GM21528 (cell line): ENCODE measurements around the gene LRRC8D.
"Not testable (repeated sequence)": the region's sequence is repeated elsewhere in the genome, so short reads cannot be mapped to it uniquely, and the experiment has no call there.

Source experiments
- ATAC-seq: cut with Tn5 transposase; IDR thresholded peaks from one replicate; pipeline ENCODE4 v1.9.1; 2021; ENCODE audit warnings: mild to moderate bottlenecking, moderate library complexity; ENCODE audit not compliant: unreplicated experiment, low FRiP score

The LRRC8D gene

DNA sequence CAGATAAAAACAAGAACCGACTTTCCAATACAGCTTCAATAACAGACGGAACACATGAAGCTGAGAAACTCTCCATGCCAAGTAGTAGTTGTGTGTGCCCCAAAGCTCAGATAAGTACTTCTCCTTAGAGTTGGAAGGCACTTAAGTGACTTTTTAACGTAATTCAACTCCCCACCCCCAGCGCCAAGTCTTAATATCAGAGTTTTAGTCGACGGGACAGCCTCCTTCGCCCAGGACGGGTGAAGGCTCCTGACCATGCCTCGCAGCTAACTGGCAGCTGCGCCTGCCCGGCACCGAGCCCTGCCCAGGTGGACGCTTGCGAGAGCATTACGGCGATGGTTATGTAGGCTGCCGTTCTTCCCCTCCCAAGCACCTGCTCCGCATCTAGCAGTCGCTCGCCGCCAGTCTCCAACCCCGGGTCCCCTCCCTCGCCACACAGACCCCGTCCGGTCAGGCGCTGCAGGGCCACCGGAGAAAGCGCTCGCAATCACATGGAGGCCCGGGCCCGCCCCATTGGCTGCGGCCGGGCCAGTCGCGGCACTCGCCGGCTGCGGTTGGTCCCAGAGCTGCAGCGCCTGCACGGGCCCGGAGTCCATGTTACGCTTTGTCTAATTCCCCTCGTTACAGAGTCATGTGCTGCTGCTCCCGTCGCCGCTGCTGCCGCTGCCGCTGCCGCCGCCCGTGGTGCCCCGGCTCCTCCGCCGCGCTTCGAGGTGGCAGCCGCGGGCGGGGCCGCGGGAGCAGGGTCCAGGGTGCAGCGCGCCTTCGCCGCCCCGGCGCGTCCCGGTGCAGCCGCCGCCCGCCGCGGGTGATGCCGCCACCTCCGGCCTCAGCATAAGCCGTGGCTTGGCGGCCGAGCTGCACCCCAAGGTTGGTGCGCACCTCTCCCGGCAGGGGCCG lies at the start of gene LRRC8D:
TSS of gene LRRC8D (plus strand) at position 611 of the 900 bp plus-strand sequence. CDS start 112,037 bp downstream, outside the sequence.
- peak; percentile 76 for ATAC-seq

- ATAC-seq, result no peak
Measured at GRCh38 chr1:89771991-89772560, 48.8 kb upstream of the LRRC8D start.

- not testable (repeated sequence) for ATAC-seq
Measured at GRCh38 chr1:89776104-89776503, 44.7 kb upstream of the LRRC8D start.

- not testable (repeated sequence) for ATAC-seq
Measured at GRCh38 chr1:89777271-89777670, 43.6 kb upstream of the LRRC8D start.

DNA sequence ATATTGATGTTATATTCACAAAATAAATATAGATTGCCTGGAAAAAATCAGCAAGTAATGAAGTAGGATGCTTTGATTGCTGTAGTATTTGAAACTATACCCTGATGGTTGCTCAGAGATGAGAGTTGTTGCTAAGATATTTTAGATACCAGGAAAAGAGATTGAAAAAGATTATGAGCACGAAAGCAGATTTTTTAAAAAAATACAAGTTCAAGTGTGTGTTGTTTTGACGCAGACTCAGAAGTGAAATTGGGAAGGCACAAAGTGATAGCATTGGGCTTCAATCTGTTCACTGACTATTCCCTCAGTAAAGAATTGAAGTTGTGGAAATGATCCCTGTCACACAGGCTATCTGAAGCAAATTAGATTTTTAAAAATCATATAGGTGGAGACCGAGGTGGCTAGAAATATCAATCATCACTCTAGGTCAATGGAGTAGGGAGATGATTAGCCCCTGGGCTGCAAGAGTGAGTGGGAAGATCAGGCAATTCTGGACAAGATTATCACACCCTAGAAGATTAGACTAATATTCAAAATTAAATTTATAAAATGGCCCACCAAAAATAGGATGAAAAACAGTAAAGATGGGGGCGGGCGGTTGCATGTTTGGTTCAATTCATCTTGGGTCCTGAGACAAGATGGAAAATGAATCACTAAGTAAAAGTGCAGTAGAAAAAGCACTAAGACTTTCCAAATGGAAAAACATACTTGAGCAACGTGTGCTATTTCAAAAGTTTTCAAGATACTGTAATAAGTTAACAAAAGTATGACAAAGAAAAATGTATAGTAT lies 41.5 kb upstream of the LRRC8D start:
- ATAC-seq, result no peak

DNA sequence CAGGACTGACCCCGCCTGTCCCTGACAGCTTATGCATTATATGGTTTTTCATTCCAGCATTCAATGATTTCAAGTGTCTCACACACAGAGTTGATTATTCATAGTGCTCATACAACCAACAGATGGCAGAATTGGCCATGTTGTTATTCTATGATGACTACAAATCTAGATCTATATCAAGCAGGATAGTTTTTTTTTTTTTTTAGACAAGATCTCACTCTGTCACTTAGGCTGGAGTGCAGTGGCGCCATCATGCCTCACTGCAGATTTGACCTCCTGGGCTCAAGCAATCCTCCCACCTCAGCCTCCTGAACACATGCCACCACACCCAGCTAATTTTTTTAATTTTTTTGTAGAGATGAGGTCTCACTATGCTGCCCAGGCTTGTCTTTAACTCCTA lies 40.1 kb upstream of the LRRC8D start:
- ATAC-seq, result no peak

DNA sequence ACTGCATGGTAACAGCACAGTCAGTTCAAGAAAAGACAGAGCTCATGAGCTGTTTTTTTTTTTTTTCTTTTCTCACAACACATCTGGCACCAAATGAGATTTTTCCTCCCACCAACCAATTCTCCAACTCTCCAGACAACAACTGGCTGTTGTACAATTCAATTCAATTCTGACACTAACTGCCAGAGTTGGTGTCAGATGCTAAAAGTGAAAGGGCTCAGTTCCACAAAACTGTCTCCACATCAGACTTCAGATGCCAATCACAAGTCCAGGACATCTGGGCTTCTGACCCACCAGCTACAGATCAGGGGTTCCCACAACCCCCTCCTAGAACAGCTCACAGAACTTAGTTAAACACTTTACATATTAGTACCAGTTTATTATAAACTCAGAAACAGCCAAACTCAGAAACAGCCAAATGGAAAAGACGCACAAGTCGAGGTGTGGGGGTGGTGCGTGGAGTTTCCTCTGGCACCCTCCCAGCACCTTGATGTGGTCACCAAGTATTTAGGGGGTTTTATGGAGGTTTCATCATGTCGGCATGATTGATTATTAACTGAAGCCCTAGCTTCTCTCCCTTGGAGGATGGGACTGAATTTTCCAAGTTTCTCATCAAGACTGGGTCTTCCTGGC lies 39.2 kb upstream of the LRRC8D start:
- peak; percentile 68 for ATAC-seq

DNA sequence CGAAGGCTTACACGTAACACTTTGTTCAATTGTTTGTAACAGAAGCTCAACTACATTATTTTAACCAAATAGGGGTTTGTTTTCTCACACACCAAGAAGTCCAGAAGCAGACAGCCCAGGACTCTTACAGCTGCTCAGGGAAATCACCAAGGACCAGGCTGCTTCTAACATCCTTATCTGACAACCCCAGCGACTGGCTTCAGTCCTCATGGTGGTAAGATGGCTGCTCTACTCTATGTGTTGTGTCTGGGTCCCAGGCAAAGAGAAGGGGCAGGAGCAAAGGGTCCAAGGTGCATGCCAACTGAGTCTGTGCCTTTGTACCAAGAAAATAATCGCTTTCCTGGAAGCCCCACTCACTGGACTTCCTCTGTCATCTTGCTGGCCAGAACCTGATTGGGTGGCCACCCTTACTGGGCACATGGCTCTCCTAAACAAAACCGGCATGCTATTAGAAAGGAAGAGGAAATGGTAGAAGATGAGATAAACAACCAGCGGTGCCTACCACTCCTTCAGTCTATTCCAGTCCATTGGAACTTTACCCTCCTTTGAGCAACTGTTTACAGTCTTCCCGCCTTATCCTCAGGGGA lies 34.1 kb upstream of the LRRC8D start:
- ATAC-seq, result no peak

DNA sequence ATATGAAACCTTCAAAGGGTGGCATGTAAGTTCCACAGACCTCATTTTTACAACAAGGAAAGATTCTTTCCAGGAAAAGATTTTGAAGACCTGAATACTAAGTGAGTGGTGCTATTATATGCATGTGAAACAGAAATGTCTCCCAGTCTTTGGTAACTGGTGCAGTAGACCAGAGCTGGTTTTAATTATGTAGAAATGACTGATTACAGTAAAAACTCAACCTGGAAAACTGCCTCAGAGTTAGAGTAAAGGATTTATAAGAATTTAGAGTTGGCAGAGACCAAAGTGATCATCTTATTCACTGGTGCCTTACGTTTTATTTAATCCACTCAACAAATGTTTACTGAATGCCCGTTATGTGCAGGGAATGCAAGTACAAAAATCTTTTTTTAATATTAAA lies 30.2 kb upstream of the LRRC8D start:
- no peak for ATAC-seq

GRCh38 chr1:89791064-89791726 lies 29.6 kb upstream of the LRRC8D start:
- no peak for ATAC-seq

GRCh38 chr1:89794406-89794805 lies 26.4 kb upstream of the LRRC8D start:
- no peak for ATAC-seq

GRCh38 chr1:89795571-89795970 lies 25.3 kb upstream of the LRRC8D start:
- ATAC-seq, result not testable (repeated sequence)

- ATAC-seq, result not testable (repeated sequence)
Measured at GRCh38 chr1:89797876-89798275, 23.0 kb upstream of the LRRC8D start.

DNA sequence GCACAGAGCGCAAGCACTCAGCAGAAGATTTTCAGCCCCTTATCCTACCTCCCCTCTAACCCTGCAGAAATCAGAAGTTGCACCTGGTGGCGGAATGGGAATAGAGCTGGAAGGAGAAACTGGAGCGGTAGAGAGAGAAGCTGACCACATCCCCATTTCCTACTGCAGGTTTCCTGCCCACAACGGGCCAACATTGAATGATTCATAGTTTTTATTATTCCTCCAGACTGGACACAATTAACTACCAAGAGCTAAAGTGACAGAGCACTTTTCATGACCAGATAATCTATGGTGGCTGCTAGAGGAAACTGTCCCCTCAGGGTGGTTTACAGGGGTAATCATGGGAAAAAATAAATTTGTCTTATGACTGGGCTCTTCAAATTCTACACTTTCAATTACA lies 21.3 kb upstream of the LRRC8D start:
- no peak for ATAC-seq

DNA sequence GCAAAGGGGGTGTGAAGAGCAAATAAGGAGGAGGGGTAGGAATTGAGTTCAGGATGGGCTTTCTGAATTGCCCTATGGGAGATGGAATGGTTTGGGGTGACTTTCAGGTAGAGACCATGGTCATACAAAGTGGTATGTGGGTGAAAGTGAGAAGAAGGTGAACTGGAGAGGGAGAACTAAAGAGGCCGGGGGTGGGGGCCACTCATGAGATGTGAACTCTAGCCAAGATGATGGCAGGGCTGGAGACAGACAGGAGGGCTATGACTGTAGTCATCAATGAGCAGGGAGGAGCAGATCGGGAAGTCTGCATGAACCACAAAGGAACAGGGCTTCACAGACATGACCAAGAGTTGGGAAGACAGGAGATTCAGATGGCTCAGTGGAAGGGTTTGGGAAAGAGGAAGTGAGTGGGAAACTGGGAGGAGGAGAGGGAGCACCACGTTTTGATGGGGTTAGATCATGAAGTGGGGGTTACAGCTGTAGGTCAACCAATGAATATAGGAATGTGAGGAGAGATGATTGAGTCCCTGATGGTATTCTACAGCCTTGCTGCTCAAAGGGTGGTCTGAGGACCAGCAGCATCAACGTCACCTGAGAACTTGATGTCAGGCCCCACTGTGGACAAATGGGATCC lies 20.7 kb upstream of the LRRC8D start:
- ATAC-seq, result no peak

DNA sequence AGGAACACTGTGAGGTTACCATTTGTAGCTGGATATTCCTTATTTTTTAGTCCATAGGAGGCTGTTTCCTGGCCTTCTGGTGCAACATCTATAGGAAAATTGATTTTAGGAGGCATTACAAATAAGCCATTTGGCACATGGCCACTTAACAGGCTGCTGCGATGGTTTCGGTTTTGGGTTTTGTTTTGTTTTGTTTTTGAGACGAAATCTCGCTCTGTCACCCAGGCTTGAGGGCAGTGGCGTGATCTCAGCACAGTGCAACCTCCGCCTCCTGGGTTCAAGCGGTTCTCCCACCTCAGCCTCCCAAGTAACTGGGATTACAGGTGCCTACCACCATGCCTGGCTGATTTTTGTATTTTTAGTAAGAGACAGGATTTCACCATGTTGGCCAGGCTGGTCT lies 20.1 kb upstream of the LRRC8D start:
- ATAC-seq, result no peak

DNA sequence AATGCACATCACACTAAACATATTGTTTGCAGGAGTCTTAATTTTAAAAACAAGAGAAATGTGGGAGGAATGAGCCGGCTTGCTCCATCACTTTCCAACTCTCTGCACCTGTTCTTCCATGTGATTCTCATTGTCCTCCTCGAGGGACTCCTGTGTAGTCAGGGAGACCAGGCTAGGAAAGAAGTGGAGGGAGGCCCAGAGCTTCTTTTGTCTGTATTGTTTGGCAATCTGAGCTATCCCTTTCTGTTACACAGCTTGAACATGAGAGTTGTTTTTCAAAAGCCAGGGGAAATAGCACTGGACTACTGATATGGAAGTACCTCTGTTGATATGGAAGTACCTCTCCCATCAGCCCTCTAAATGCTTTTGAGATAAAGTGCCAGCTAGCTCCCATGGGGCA lies 18.8 kb upstream of the LRRC8D start:
- ATAC-seq, result no peak

- no peak for ATAC-seq
Measured at GRCh38 chr1:89802841-89803240, 18.0 kb upstream of the LRRC8D start.

GRCh38 chr1:89804642-89805237 lies 16.1 kb upstream of the LRRC8D start:
- ATAC-seq, result no peak
